GM18868 (cell line): ENCODE data around the gene JPH2.

ENCODE experiments used
- ATAC-seq: cut with Tn5 transposase; IDR thresholded peaks from one replicate; pipeline ENCODE4 v1.9.1; 2021; ENCODE audit warnings: mild to moderate bottlenecking, moderate library complexity; ENCODE audit not compliant: unreplicated experiment

The JPH2 gene

GRCh38 chr20:44080646-44081267 lies 106.2 kb downstream of the JPH2 start:
- ATAC-seq = peak; percentile 74

GRCh38 chr20:44080064-44080463 lies 106.9 kb downstream of the JPH2 start:
- no peak for ATAC-seq

DNA sequence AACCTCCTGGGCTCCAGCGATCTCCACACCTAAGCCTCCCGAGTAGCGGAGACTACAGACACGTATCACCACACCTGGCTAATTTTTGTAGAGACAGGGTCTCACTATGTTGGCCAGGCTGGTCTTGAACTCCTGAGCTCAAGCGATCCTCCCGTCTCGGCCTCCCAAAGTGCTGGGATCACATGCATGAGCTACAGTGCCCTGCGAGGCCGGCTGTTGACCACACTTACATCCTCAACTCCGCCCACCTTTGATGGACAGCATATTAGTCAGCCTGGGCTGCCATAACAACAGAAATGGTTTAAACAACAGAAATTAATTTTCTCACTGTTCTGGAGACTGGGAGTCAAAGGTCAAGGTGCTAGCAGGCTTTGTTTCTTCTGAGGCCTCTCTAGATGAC lies 107.7 kb downstream of the JPH2 start:
- ATAC-seq = no peak

DNA sequence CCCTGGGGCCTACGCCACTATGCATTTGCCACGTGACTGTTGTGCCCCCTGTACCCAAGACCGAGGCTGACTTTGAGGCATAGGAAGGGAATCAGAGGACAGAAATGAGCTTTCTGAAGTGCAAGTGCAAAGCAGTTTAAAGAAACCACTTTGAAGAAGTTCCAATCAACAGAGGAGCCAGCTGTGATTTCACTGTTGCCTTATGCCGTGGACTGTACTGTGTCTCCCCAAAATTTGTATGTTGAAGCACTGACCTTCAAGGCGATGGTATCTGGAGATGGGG lies 111.1 kb downstream of the JPH2 start:
- no peak for ATAC-seq

- no peak for ATAC-seq
Measured at GRCh38 chr20:44075191-44075949, 111.6 kb downstream of the JPH2 start.

GRCh38 chr20:44074252-44075151 lies 112.5 kb downstream of the JPH2 start:
- ATAC-seq = no peak

DNA sequence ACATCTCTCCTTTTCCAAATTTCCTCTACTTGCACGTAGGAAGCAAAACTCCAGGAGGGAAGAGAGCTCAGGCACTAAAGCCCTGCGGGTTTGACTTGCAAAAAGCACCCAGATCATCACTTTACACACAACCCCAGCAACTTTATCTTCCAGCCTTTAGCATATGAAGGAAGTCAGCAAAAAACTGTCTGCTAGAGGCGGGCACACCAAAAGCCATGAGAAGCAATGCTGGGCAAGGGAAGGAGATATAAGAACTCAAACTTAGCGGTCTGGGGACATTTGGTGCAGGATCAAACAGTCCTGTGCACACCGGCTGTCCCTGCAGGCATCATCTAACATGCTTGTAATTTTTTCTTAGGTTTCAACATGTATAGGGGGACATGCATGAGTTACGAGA lies 113.3 kb downstream of the JPH2 start:
- no peak for ATAC-seq

GRCh38 chr20:44073011-44073674 lies 113.8 kb downstream of the JPH2 start:
- no peak for ATAC-seq

GRCh38 chr20:44072384-44072783 lies 114.6 kb downstream of the JPH2 start:
- ATAC-seq = no peak

DNA sequence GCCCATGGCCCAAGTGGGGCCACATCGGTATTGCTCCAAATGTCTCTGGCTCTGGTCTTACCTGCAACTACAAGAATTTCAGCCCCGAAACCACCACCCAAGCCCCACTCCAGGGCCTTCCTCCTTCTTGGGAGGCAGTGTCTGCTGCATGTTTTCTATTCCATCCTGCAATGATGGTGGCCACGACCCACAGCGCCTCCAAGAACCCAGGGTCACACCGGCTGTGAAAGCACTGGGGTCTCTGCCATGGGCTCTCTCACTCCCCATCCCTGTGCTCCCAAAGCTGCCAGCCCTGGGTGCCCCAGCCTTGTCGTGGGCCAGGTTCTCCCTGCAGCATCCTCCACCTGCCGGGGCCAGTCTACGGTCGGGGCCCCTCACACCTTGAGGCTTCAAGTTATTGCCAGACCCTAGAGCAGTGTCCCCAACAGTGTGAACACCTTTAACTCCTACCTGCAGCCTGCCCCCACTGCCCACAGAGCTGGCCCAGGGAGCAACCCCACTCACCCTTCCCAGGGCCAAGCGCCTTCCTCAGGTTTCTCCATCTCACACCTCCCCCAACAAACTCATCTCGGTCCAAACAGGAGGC lies 115.4 kb downstream of the JPH2 start:
- ATAC-seq = no peak

DNA sequence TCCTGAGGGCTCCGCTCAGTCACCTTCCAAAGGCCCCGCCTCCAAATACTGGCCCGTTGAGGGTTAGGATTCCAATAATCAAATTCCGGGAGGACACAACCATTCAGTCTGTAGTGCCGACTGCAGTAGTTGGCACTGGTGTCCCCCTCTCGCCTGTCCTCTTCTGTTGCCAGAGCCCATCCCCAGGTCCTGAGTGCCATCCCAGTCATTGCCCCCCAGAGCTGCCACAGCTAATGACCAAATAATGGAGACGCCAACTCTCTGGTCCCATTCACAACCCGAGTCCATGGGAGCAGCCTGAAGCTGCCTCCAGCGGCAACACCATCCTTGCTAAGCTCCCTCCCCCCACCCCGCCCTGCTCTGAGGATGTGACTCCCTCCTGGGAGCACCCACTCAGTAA lies 115.9 kb downstream of the JPH2 start:
- ATAC-seq = no peak

DNA sequence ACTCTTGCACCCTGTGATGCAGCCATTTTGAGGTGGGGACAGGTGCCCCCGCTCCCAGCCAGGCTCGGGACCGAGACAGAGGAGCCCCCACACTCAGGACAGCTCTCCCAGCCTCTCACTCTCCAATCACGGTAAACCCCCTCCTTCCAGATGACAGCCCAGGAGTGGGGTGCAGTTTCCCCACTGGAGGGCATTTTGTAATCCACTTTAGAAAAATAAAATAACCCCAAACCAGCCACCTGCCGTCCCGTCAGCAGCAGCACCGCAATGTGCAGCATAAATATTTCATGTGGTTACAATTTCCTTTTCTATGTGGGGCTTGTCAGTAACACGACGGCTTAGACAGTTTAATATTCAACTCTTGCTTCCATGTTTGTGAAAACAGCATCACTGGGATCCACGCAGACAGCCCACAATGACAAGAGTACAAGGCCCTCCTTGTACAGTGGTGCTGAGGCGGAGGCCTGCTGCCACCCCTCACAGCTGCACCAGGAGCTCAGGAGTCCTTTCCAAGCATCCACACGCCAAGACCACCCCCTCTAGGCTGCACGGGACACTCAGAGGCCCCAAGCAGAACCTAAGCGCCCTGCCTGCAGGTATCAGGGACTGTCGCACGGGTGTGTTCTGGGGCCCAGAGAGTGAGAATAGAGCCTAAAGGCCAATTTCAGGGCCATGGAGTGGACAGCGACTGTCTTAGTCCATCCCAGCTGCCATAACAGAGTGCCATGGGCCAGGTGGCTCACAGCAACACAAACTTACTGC lies 116.7 kb downstream of the JPH2 start:
- no peak for ATAC-seq

GRCh38 chr20:44069203-44070011 lies 117.6 kb downstream of the JPH2 start:
- no peak for ATAC-seq

- ATAC-seq = no peak
Measured at GRCh38 chr20:44068316-44069201, 118.4 kb downstream of the JPH2 start.

DNA sequence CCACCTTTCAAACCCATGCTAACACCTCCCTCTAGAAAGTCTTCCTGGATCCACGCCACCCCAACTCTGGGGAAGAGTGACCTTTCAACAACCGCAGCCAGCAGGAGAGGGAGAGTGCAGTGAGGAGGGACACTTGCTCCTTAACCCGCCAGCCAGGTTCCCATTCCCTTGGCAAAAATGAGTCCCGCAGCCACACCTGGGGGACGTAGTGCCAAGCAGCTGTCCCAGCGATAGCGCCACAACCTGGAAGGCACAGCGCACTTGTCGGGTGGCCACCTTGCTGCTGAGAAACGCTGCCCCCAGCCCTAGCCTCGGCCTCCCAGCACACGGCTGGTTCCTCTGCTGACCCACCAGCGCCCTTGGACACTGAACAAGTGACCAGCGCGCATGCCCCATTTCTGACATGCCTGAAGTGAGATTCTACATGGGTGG lies 119.3 kb downstream of the JPH2 start:
- ATAC-seq = no peak

GRCh38 chr20:44066645-44067606 lies 120.1 kb downstream of the JPH2 start:
- no peak for ATAC-seq
